Suprapubic skin (tissue), 4 donors: Measurements from ENCODE around the gene PMM1. TPM values are rescaled to one million over a fixed set of nuclear protein-coding genes. Genes with fewer than 3 reads are reported as not detected.

Experiments used
- DNase-seq, 2 donors: peaks; one replicate each; pipeline ENCODE4 v3.0.0-alpha.2; 2019; ENCODE audit warnings: low spot score in 2 of 2
- H3K27ac ChIP-seq: fragments of 200-600 bp; sonication (generic); one replicate; pipeline ENCODE4 v1.5.1; 2019
- H3K27me3 ChIP-seq: fragments of 200-600 bp; sonication (generic); one replicate; pipeline ENCODE4 v1.5.1; 2019
- H3K36me3 ChIP-seq: fragments of 200-600 bp; sonication (generic); one replicate; pipeline ENCODE4 v1.5.1; 2019
- H3K4me1 ChIP-seq: fragments of 200-600 bp; sonication (generic); one replicate; pipeline ENCODE4 v1.5.1; 2019
- H3K4me3 ChIP-seq: fragments of 200-600 bp; sonication (generic); one replicate; pipeline ENCODE4 v1.5.1; 2019; ENCODE audit warnings: mild to moderate bottlenecking
- H3K9me3 ChIP-seq: fragments of 200-600 bp; sonication (generic); one replicate; pipeline ENCODE4 v1.5.1; 2019
- EP300 ChIP-seq: sonication (generic); formaldehyde crosslinking; IDR thresholded peaks from one replicate; pipeline ENCODE4 v1.6.1; 2017; ENCODE audit warnings: antibody characterized with exemption
- POLR2A ChIP-seq, 2 donors: fragments of 450-650 bp; IDR thresholded peaks; one replicate each; pipeline ENCODE4 v1.6.1; 2017; ENCODE audit warnings: antibody characterized with exemption in 2 of 2, mild to moderate bottlenecking in 2 of 2, moderate library complexity in 2 of 2
- POLR2AphosphoS5 ChIP-seq, 3 donors: sonication (generic); formaldehyde crosslinking; IDR thresholded peaks; one replicate each; pipeline ENCODE4 v1.6.1; 2017; ENCODE audit warnings: antibody characterized with exemption in 3 of 3
- WGBS: methylation state at CpG from one replicate; pipeline ENCODE4 v1.1.5; 2018; 5-methylcytosine and 5-hydroxymethylcytosine counted together
- total RNA-seq, 4 donors: library from RNA; depleted of rRNA; stranded (reverse); fragments of >200 nt; gene quantifications; one replicate each; pipeline ENCODE4 v1.1.0, GENCODE V29; 2016
- TF ChIP-seq, protein P1 (sequence below), 2 donors: fragments of 200-600 bp in 1 of 2; fragments of 450-650 bp in 1 of 2; sonication (generic) in 1 of 2; IDR thresholded peaks; one replicate each; pipeline ENCODE4 v1.5.1; 2016 to 2019; ENCODE audit warnings: antibody characterized with exemption in 2 of 2, mild to moderate bottlenecking in 1 of 2, moderate library complexity in 1 of 2

Gene PMM1
- total RNA-seq, 4 donors from 2014 or later, result 35.7 to 48.5 (median 40.8) TPM

DNA sequence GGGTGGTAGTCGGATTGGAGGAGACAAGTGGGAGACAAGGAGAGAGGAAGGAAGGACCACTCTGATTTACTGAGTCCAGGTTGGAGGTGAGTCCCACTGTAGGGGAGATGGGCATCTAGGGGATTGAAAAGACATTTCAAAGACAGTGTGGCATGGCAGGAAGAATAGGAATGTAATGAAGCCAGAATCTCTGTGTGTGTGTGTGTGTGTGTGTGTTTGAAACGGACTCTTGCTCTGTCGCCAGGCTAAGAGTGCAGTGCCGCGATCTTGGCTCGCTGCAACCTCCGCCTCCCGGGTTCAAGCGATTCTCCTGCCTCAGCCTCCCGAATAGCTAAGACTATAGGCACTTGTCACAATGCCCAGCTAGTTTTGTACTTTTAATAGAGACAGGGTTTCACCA, 33.1 kb downstream of the PMM1 start:
- H3K36me3 ChIP-seq, result no peaks in the 10 kb centered on the region
- H3K9me3 ChIP-seq, result no peaks in the 10 kb centered on the region
- 86% methylated on average over 10 of the region's 10 CpGs for WGBS
- H3K27me3 ChIP-seq, result peaks cover 21% of the 10 kb centered on the region
- H3K4me1 ChIP-seq, result peaks cover 6% of the 10 kb centered on the region
- no peak overlapping the region for H3K4me3 ChIP-seq
- no peak for TF ChIP-seq POLR2A (IDR thresholded peaks at IDR 0.05)
- no peak for TF ChIP-seq POLR2AphosphoS5 (IDR thresholded peaks at IDR 0.05)
- no peak for TF ChIP-seq EP300
- TF ChIP-seq, protein P1, sequence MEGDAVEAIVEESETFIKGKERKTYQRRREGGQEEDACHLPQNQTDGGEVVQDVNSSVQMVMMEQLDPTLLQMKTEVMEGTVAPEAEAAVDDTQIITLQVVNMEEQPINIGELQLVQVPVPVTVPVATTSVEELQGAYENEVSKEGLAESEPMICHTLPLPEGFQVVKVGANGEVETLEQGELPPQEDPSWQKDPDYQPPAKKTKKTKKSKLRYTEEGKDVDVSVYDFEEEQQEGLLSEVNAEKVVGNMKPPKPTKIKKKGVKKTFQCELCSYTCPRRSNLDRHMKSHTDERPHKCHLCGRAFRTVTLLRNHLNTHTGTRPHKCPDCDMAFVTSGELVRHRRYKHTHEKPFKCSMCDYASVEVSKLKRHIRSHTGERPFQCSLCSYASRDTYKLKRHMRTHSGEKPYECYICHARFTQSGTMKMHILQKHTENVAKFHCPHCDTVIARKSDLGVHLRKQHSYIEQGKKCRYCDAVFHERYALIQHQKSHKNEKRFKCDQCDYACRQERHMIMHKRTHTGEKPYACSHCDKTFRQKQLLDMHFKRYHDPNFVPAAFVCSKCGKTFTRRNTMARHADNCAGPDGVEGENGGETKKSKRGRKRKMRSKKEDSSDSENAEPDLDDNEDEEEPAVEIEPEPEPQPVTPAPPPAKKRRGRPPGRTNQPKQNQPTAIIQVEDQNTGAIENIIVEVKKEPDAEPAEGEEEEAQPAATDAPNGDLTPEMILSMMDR (IDR thresholded peaks at IDR 0.05), result no peak
- H3K27ac ChIP-seq, result no peak overlapping the region
- DNase-seq, result no peak

DNA sequence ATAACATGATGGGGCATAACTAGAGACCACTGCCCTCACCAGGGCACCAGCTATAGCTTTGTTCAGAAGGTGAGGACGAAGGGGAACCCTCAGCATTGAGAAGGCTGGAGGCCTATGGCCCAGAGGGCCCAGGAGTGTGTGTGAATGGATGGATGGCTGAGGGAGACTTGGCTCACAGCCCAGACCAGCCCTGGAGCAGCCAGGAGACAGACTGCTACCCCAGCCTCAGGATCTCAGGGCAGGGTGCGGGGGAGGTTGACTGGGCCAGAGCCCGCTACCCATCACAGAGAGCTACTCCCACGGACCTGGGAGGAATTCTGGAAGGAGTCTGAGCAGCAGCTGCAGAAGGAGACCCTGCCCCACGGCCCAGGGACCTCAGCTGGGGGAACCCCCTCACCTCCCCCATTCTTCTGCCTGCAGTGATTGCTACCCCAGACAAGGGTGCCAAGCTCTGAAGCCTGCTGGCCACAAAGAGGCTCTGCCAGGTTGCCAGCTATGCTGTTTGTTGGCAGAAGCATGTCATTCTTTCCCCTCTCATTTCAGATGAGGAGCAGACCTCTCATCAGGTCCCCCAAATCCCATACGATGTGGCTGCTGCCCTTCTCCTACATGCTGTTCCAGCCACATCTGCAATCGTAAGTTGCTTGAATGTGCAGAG, 34.2 kb downstream of the PMM1 start:
- no peak for TF ChIP-seq POLR2AphosphoS5 (IDR thresholded peaks at IDR 0.05)
- TF ChIP-seq, protein P1 (IDR thresholded peaks at IDR 0.05), result no peak
- H3K4me3 ChIP-seq, result no peak overlapping the region
- H3K27ac ChIP-seq, result no peak overlapping the region
- peaks cover 14% of the 10 kb centered on the region for H3K27me3 ChIP-seq
- no peak for DNase-seq
- 81% methylated on average over 3 of the region's 7 CpGs for WGBS
- H3K9me3 ChIP-seq, result no peaks in the 10 kb centered on the region
- no peaks in the 10 kb centered on the region for H3K36me3 ChIP-seq
- H3K4me1 ChIP-seq, result peaks cover 6% of the 10 kb centered on the region

DNA sequence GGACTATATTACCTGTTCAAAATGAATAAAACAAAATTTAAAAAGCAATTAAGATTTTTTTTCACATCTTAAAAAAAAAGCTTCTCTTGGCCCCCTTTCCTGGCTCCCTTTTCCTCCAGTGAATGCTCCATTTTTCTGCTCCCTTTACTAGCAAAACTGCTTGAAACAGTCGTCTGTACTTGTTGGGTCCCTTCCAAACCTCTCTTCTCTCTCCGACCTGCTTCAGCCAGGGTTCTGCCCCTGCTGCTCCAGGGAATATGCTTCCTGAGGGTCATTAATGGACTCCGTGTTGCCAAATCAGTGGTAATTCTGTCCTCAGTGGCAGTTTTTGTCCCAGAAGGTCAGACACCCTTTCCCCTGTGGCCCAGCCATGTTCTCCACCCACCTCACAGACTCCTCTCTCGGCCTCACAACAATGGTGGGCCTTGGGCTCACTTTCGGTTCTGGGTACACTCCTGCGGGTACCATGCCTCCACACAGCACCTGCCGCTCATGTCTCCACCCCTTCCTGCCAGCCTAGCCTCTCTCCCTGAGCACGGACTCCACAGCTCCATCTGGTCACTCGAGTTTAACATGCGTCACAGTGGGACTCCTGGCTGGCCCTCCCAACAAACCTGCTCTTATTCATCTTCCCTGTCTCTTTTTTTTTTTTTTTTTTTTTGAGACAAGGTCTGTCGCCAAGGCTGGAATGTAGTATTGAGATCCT, 37.6 kb downstream of the PMM1 start:
- TF ChIP-seq, protein P1 (IDR thresholded peaks at IDR 0.05), result no peak
- no peak for TF ChIP-seq POLR2A (IDR thresholded peaks at IDR 0.05)
- no peak for TF ChIP-seq EP300
- TF ChIP-seq POLR2AphosphoS5 (IDR thresholded peaks at IDR 0.05), result no peak
- Histone ChIP-seq H3K27me3 (no peaks in the 10 kb centered on the region), H3K4me3 (no peak overlapping the region), H3K27ac (no peak overlapping the region), H3K36me3 (no peaks in the 10 kb centered on the region), H3K9me3 (no peaks in the 10 kb centered on the region), H3K4me1 (peaks cover under 1% of the 10 kb centered on the region)
- 77% methylated on average over 11 of the region's 11 CpGs for WGBS
- no peak for DNase-seq

DNA sequence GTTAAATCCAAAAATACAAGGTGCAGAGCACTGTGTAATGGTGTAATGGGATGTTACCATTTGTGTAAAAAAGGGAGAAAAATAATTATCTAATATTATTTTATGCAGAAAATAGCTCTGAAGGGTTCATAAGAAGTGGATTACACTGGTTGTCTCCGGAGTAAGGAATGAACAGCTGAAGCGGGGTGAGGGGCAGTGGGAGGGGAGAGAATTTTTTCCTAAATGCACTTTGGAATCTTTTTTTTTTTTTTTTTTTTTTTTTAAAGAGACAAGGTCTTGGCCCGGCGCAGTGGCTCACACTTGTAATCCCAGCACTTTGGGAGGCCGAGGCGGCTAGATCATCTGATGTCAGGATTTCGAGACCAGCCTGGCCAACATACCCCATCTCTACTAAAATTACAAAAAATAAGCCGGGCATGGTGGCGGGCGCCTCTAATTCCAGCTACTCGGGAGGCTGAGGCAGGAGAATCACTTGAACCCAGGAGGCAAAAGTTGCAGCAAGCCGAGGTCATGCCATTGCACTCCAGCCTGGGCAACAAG, 38.6 kb downstream of the PMM1 start:
- Histone ChIP-seq H3K4me1 (no peaks in the 10 kb centered on the region), H3K4me3 (no peak overlapping the region), H3K36me3 (no peaks in the 10 kb centered on the region), H3K27me3 (no peaks in the 10 kb centered on the region), H3K27ac (no peak overlapping the region), H3K9me3 (no peaks in the 10 kb centered on the region)
- DNase-seq, result no peak
- 85% methylated on average over 12 of the region's 12 CpGs for WGBS
- TF ChIP-seq POLR2AphosphoS5 (IDR thresholded peaks at IDR 0.05) (no peak), EP300 (no peak), POLR2A (IDR thresholded peaks at IDR 0.05) (no peak)
- TF ChIP-seq, protein P1 (IDR thresholded peaks at IDR 0.05), result no peak

- H3K36me3 ChIP-seq, result no peaks in the 10 kb centered on the region
- no peak for DNase-seq
- H3K27me3 ChIP-seq, result no peaks in the 10 kb centered on the region
- H3K9me3 ChIP-seq, result no peaks in the 10 kb centered on the region
- H3K4me3 ChIP-seq, result no peak overlapping the region
- H3K27ac ChIP-seq, result no peak overlapping the region
- peaks cover 9% of the 10 kb centered on the region for H3K4me1 ChIP-seq
- no peak for TF ChIP-seq EP300
- TF ChIP-seq POLR2AphosphoS5 (IDR thresholded peaks at IDR 0.05), result no peak
- TF ChIP-seq, protein P1 (IDR thresholded peaks at IDR 0.05), result no peak
- TF ChIP-seq POLR2A (IDR thresholded peaks at IDR 0.05), result no peak
- 95% methylated on average over 5 of the region's 5 CpGs for WGBS
These were observed 40.8 kb downstream of the PMM1 start for GRCh38 chr22:41548830-41549211.
